ENCODE measurements around the gene GEMIN4. TPM values are rescaled to one million over a fixed set of nuclear protein-coding genes. Genes with fewer than 3 reads are reported as not detected.

The GEMIN4 gene
- total RNA-seq, 4 donors from 2014 or later: 10.6 to 21.6 (median 18.9) TPM

- no peak for TF ChIP-seq CTCF (IDR thresholded peaks at IDR 0.05 in 4 of 5, conservative IDR thresholded peaks at IDR 0.05 in 1 of 5)
- no peak for TF ChIP-seq POLR2A (IDR thresholded peaks at IDR 0.05)
- H3K27me3 ChIP-seq: no peaks in the 10 kb centered on the region
- H3K4me3 ChIP-seq: no peak overlapping the region
- H3K9me3 ChIP-seq: no peaks in the 10 kb centered on the region
- peaks cover 0 to 49% of the 10 kb centered on the region in 2 donors for H3K36me3 ChIP-seq
- H3K4me1 ChIP-seq: no peaks in the 10 kb centered on the region
- ATAC-seq (no peak), DNase-seq (no peak)
- H3K27ac ChIP-seq: no peak overlapping the region
- in situ Hi-C loops (cut with MboI; ENCODE audit: low sequenced_read_pairs in 4 of 4) (no loop called here), intact Hi-C loops (cut with DNase I; ENCODE audit: low total_unique reads) (no loop called here)
Measured at GRCh38 chr17:697682-698081, 54.4 kb downstream of the GEMIN4 start.

GRCh38 chr17:696369-696768, 55.7 kb downstream of the GEMIN4 start:
- Histone ChIP-seq H3K27ac (no peak overlapping the region), H3K4me1 (no peaks in the 10 kb centered on the region), H3K27me3 (no peaks in the 10 kb centered on the region), H3K9me3 (no peaks in the 10 kb centered on the region), H3K36me3 (peaks cover 0 to 49% of the 10 kb centered on the region in 2 donors), H3K4me3 (no peak overlapping the region)
- no peak for TF ChIP-seq POLR2A (IDR thresholded peaks at IDR 0.05)
- TF ChIP-seq CTCF (IDR thresholded peaks at IDR 0.05 in 4 of 5, conservative IDR thresholded peaks at IDR 0.05 in 1 of 5): no peak
- no peak for ATAC-seq
- DNase-seq: no peak
- in situ Hi-C loops (cut with MboI; ENCODE audit: low sequenced_read_pairs in 4 of 4) (no loop called here), intact Hi-C loops (cut with DNase I; ENCODE audit: low total_unique reads) (no loop called here)

Other genes with a start within 250 kb of the GEMIN4 start
- gene VPS53, start 37.4 kb downstream of the GEMIN4 start, total RNA-seq: 10 to 100 TPM; 18.0 to 24.1 (median 21.0) TPM
- 1 to 10 TPM in 2 of 4 donors, under 1 TPM in 2; 0.39 to 1.4 (median 0.86) TPM for gene TLCD3A, start 19.7 kb downstream of the GEMIN4 start, total RNA-seq
- gene GLOD4, start 30.0 kb upstream of the GEMIN4 start, total RNA-seq: 10 to 100 TPM; 17.6 to 38.1 (median 22.8) TPM
- gene MRM3, start 30.1 kb upstream of the GEMIN4 start, total RNA-seq: 10 to 100 TPM; 24.2 to 58.2 (median 33.0) TPM
- 10 to 100 TPM; 55.6 to 86.4 (median 62.7) TPM for gene NXN, start 227.5 kb upstream of the GEMIN4 start, total RNA-seq
- gene TIMM22, start 244.9 kb upstream of the GEMIN4 start, total RNA-seq: 10 to 100 TPM; 14.4 to 16.1 (median 15.3) TPM

Data from gastrocnemius medialis (tissue), 4 donors.